ENCODE measurements around the gene AWAT1.
"Not testable (repeated sequence)": the region's sequence is repeated elsewhere in the genome, so short reads cannot be mapped to it uniquely, and the experiment has no call there.

AWAT1 gene

GRCh38 chrX:70243601-70244000 is 9.1 kb downstream of the AWAT1 start:
- H3K9me3 ChIP-seq (ENCODE audit: insufficient read depth, low read depth, low read length); H3K4me3 ChIP-seq (ENCODE audit: low read length); H3K4me1 ChIP-seq (ENCODE audit: insufficient read depth, low read length); H3K9ac ChIP-seq (ENCODE audit: low read depth, low read length); H3K27me3 ChIP-seq (ENCODE audit: insufficient read depth, low read length); H3K27ac ChIP-seq (ENCODE audit: low read length); H3K36me3 ChIP-seq (ENCODE audit: insufficient read depth, low read depth, low read length): not testable (repeated sequence)

GRCh38 chrX:70244881-70245280 is 10.4 kb downstream of the AWAT1 start:
- no peaks in the 10 kb centered on the region for H3K27me3 ChIP-seq (ENCODE audit: insufficient read depth, low read length)
- no peak overlapping the region for H3K9ac ChIP-seq (ENCODE audit: low read depth, low read length)
- no peaks in the 10 kb centered on the region for H3K9me3 ChIP-seq (ENCODE audit: insufficient read depth, low read depth, low read length)
- no peak overlapping the region for H3K4me3 ChIP-seq (ENCODE audit: low read length)
- no peaks in the 10 kb centered on the region for H3K36me3 ChIP-seq (ENCODE audit: insufficient read depth, low read depth, low read length)
- H3K4me1 ChIP-seq (ENCODE audit: insufficient read depth, low read length) = no peaks in the 10 kb centered on the region; the same call in 1 of the 2 replicates
- H3K27ac ChIP-seq (ENCODE audit: low read length) = no peak overlapping the region

GRCh38 chrX:70247252-70247651 is 12.8 kb downstream of the AWAT1 start:
- no peaks in the 10 kb centered on the region; the same call in 1 of the 2 replicates for H3K4me1 ChIP-seq (ENCODE audit: insufficient read depth, low read length)
- H3K9me3 ChIP-seq (ENCODE audit: insufficient read depth, low read depth, low read length) = no peaks in the 10 kb centered on the region
- H3K36me3 ChIP-seq (ENCODE audit: insufficient read depth, low read depth, low read length) = no peaks in the 10 kb centered on the region
- H3K4me3 ChIP-seq (ENCODE audit: low read length) = no peak overlapping the region
- H3K9ac ChIP-seq (ENCODE audit: low read depth, low read length) = no peak overlapping the region
- no peak overlapping the region for H3K27ac ChIP-seq (ENCODE audit: low read length)
- H3K27me3 ChIP-seq (ENCODE audit: insufficient read depth, low read length) = no peaks in the 10 kb centered on the region

GRCh38 chrX:70252491-70252890 is 18.0 kb downstream of the AWAT1 start:
- no peak overlapping the region for H3K27ac ChIP-seq (ENCODE audit: low read length)
- H3K9ac ChIP-seq (ENCODE audit: low read depth, low read length) = no peak overlapping the region
- H3K27me3 ChIP-seq (ENCODE audit: insufficient read depth, low read length) = no peaks in the 10 kb centered on the region
- no peaks in the 10 kb centered on the region for H3K9me3 ChIP-seq (ENCODE audit: insufficient read depth, low read depth, low read length)
- no peak overlapping the region for H3K4me3 ChIP-seq (ENCODE audit: low read length)
- no peaks in the 10 kb centered on the region for H3K4me1 ChIP-seq (ENCODE audit: insufficient read depth, low read length)
- no peaks in the 10 kb centered on the region for H3K36me3 ChIP-seq (ENCODE audit: insufficient read depth, low read depth, low read length)

GRCh38 chrX:70253377-70254062 is 19.1 kb downstream of the AWAT1 start:
- Histone ChIP-seq H3K9me3 (ENCODE audit: insufficient read depth, low read depth, low read length) (no peaks in the 10 kb centered on the region), H3K4me1 (ENCODE audit: insufficient read depth, low read length) (no peaks in the 10 kb centered on the region), H3K27ac (ENCODE audit: low read length) (no peak overlapping the region), H3K9ac (ENCODE audit: low read depth, low read length) (no peak overlapping the region), H3K27me3 (ENCODE audit: insufficient read depth, low read length) (no peaks in the 10 kb centered on the region), H3K4me3 (ENCODE audit: low read length) (no peak overlapping the region), H3K36me3 (ENCODE audit: insufficient read depth, low read depth, low read length) (no peaks in the 10 kb centered on the region)

GRCh38 chrX:70254063-70254400 is 19.6 kb downstream of the AWAT1 start:
- no peaks in the 10 kb centered on the region for H3K9me3 ChIP-seq (ENCODE audit: insufficient read depth, low read depth, low read length)
- no peak overlapping the region for H3K9ac ChIP-seq (ENCODE audit: low read depth, low read length)

GRCh38 chrX:70254909-70255308 is 20.5 kb downstream of the AWAT1 start:
- H3K4me1 ChIP-seq (ENCODE audit: insufficient read depth, low read length) = no peaks in the 10 kb centered on the region
- H3K27ac ChIP-seq (ENCODE audit: low read length) = no peak overlapping the region
- H3K27me3 ChIP-seq (ENCODE audit: insufficient read depth, low read length) = no peaks in the 10 kb centered on the region
- H3K36me3 ChIP-seq (ENCODE audit: insufficient read depth, low read depth, low read length) = no peaks in the 10 kb centered on the region
- H3K9ac ChIP-seq (ENCODE audit: low read depth, low read length) = no peak overlapping the region
- no peak overlapping the region for H3K4me3 ChIP-seq (ENCODE audit: low read length)
- no peaks in the 10 kb centered on the region for H3K9me3 ChIP-seq (ENCODE audit: insufficient read depth, low read depth, low read length)

More at GRCh38 chrX:70254063-70254400, 19.6 kb downstream of the AWAT1 start:
- Histone ChIP-seq H3K4me1 (ENCODE audit: insufficient read depth, low read length) (no peaks in the 10 kb centered on the region), H3K36me3 (ENCODE audit: insufficient read depth, low read depth, low read length) (no peaks in the 10 kb centered on the region), H3K27ac (ENCODE audit: low read length) (no peak overlapping the region), H3K27me3 (ENCODE audit: insufficient read depth, low read length) (no peaks in the 10 kb centered on the region), H3K4me3 (ENCODE audit: low read length) (no peak overlapping the region)

GRCh38 chrX:70255452-70255851 is 21.0 kb downstream of the AWAT1 start:
- Histone ChIP-seq H3K4me1 (ENCODE audit: insufficient read depth, low read length) (no peaks in the 10 kb centered on the region), H3K27me3 (ENCODE audit: insufficient read depth, low read length) (no peaks in the 10 kb centered on the region), H3K9me3 (ENCODE audit: insufficient read depth, low read depth, low read length) (no peaks in the 10 kb centered on the region), H3K9ac (ENCODE audit: low read depth, low read length) (no peak overlapping the region), H3K27ac (ENCODE audit: low read length) (no peak overlapping the region), H3K4me3 (ENCODE audit: low read length) (no peak overlapping the region), H3K36me3 (ENCODE audit: insufficient read depth, low read depth, low read length) (no peaks in the 10 kb centered on the region)

- Histone ChIP-seq H3K27me3 (ENCODE audit: insufficient read depth, low read length) (no peaks in the 10 kb centered on the region), H3K9me3 (ENCODE audit: insufficient read depth, low read depth, low read length) (no peaks in the 10 kb centered on the region), H3K4me1 (ENCODE audit: insufficient read depth, low read length) (no peaks in the 10 kb centered on the region), H3K36me3 (ENCODE audit: insufficient read depth, low read depth, low read length) (no peaks in the 10 kb centered on the region), H3K27ac (ENCODE audit: low read length) (no peak overlapping the region), H3K4me3 (ENCODE audit: low read length) (no peak overlapping the region), H3K9ac (ENCODE audit: low read depth, low read length) (no peak overlapping the region)
These were observed 23.2 kb downstream of the AWAT1 start for GRCh38 chrX:70257423-70258288.

GRCh38 chrX:70260104-70260503 is 25.6 kb downstream of the AWAT1 start, which contains the start of gene P2RY4:
Gene P2RY4 (minus strand): TSS chrX:70260204. CDS start chrX:70259624, 580 bp downstream.
- H3K27ac ChIP-seq (ENCODE audit: low read length) = no peak within 1 kb of the TSS
- no peak within 1 kb of the TSS for H3K9ac ChIP-seq (ENCODE audit: low read depth, low read length)

GRCh38 chrX:70262952-70263567 is 28.6 kb downstream of the AWAT1 start:
- H3K4me3 ChIP-seq (ENCODE audit: low read length) = no peak overlapping the region
- H3K4me1 ChIP-seq (ENCODE audit: insufficient read depth, low read length) = no peaks in the 10 kb centered on the region
- H3K9me3 ChIP-seq (ENCODE audit: insufficient read depth, low read depth, low read length) = no peaks in the 10 kb centered on the region
- no peaks in the 10 kb centered on the region for H3K36me3 ChIP-seq (ENCODE audit: insufficient read depth, low read depth, low read length)
- H3K9ac ChIP-seq (ENCODE audit: low read depth, low read length) = no peak overlapping the region
- H3K27me3 ChIP-seq (ENCODE audit: insufficient read depth, low read length) = no peaks in the 10 kb centered on the region
- no peak overlapping the region for H3K27ac ChIP-seq (ENCODE audit: low read length)

More at GRCh38 chrX:70260104-70260503, 25.6 kb downstream of the AWAT1 start, which contains the start of gene P2RY4:
- H3K36me3 ChIP-seq (ENCODE audit: insufficient read depth, low read depth, low read length) = no peaks in the 10 kb centered on the region
- no peaks in the 10 kb centered on the region for H3K9me3 ChIP-seq (ENCODE audit: insufficient read depth, low read depth, low read length)
- no peaks in the 10 kb centered on the region for H3K27me3 ChIP-seq (ENCODE audit: insufficient read depth, low read length)
- H3K4me3 ChIP-seq (ENCODE audit: low read length) = no peak within 1 kb of the TSS
- H3K4me1 ChIP-seq (ENCODE audit: insufficient read depth, low read length) = no peaks in the 10 kb centered on the region

Measured in iPS-20b (cell line).